H9 (cell line): ENCODE data around the gene GDPD4. TPM values are rescaled to one million over a fixed set of nuclear protein-coding genes. Genes with fewer than 3 reads are reported as not detected.

Source experiments
- DNase-seq: peaks from one replicate; pipeline ENCODE4 v3.0.0-alpha.2; 2017
- H2AFZ ChIP-seq: one replicate; pipeline ENCODE4 v1.6.1; 2013; ENCODE audit warnings: mild to moderate bottlenecking, low read length, control low read depth, moderate library complexity
- H2AK5ac ChIP-seq: 2 replicates; pipeline ENCODE4 v1.6.1; 2013; ENCODE audit warnings: low read length, control low read depth, mixed read lengths; ENCODE audit not compliant: insufficient read length
- H2BK120ac ChIP-seq: one replicate; pipeline ENCODE4 v1.6.1; 2013; ENCODE audit warnings: low read depth, mild to moderate bottlenecking, low read length, control low read depth, inconsistent platforms; ENCODE audit not compliant: poor library complexity, severe bottlenecking
- H2BK12ac ChIP-seq: 2 replicates; pipeline ENCODE4 v1.6.1; 2013; ENCODE audit warnings: low read length, control low read depth, mixed read lengths, low read depth; ENCODE audit not compliant: insufficient read length
- H2BK15ac ChIP-seq: 2 replicates; pipeline ENCODE4 v1.6.1; 2013; ENCODE audit warnings: low read depth, low read length, control low read depth
- H2BK20ac ChIP-seq: one replicate; pipeline ENCODE4 v1.6.1; 2013; ENCODE audit warnings: low read depth, mild to moderate bottlenecking, low read length, control low read depth, inconsistent platforms; ENCODE audit not compliant: poor library complexity, severe bottlenecking
- H2BK5ac ChIP-seq: 2 replicates; pipeline ENCODE4 v1.6.1; 2013; ENCODE audit warnings: low read length, control low read depth, mixed read lengths; ENCODE audit not compliant: insufficient read length
- H3K14ac ChIP-seq: 2 replicates; pipeline ENCODE4 v1.6.1; 2013; ENCODE audit warnings: low read length, control low read depth; ENCODE audit not compliant: insufficient read depth
- H3K18ac ChIP-seq: 2 replicates; pipeline ENCODE4 v1.6.1; 2013; ENCODE audit warnings: low read depth, mild to moderate bottlenecking, mixed read lengths, low read length, control low read depth; ENCODE audit not compliant: insufficient read length
- H3K23ac ChIP-seq: 2 replicates; pipeline ENCODE4 v1.6.1; 2013; ENCODE audit warnings: low read length, control low read depth, mixed read lengths, low read depth; ENCODE audit not compliant: insufficient read length
- H3K23me2 ChIP-seq: 2 replicates; pipeline ENCODE4 v1.6.1; 2013; ENCODE audit warnings: low read depth, mild to moderate bottlenecking, mixed read lengths, low read length, control low read depth; ENCODE audit not compliant: insufficient read length, poor library complexity, severe bottlenecking
- H3K27ac ChIP-seq: 2 replicates; pipeline ENCODE4 v1.5.1; 2013; ENCODE audit warnings: low read length, control low read depth, mixed read lengths, low read depth; ENCODE audit not compliant: insufficient read length
- H3K27me3 ChIP-seq: 2 replicates; pipeline ENCODE4 v1.6.1; 2013; ENCODE audit warnings: low read length, control low read depth, inconsistent platforms; ENCODE audit not compliant: insufficient read depth
- H3K4ac ChIP-seq: 2 replicates; pipeline ENCODE4 v1.6.1; 2013; ENCODE audit warnings: low read depth, mild to moderate bottlenecking, control low read depth, inconsistent platforms, low read length, moderate library complexity
- H3K4me1 ChIP-seq: 2 replicates; pipeline ENCODE4 v1.6.1; 2013; ENCODE audit warnings: low read length, control low read depth, inconsistent platforms; ENCODE audit not compliant: insufficient read depth
- H3K4me2 ChIP-seq: 2 replicates; pipeline ENCODE4 v1.6.1; 2013; ENCODE audit warnings: low read length, control low read depth, mixed read lengths; ENCODE audit not compliant: insufficient read length, insufficient read depth
- H3K56ac ChIP-seq: 2 replicates; pipeline ENCODE4 v1.6.1; 2013; ENCODE audit warnings: low read depth, mild to moderate bottlenecking, mixed read lengths, low read length, control low read depth; ENCODE audit not compliant: insufficient read length
- H3K79me1 ChIP-seq: 2 replicates; pipeline ENCODE4 v1.6.1; 2013; ENCODE audit warnings: low read depth, mild to moderate bottlenecking, moderate library complexity, low read length, control low read depth, inconsistent platforms; ENCODE audit not compliant: insufficient read depth, poor library complexity, severe bottlenecking
- H3K79me2 ChIP-seq: 2 replicates; pipeline ENCODE4 v1.6.1; 2013; ENCODE audit warnings: low read length, control low read depth, inconsistent platforms; ENCODE audit not compliant: insufficient read depth
- H3K9ac ChIP-seq: 2 replicates; pipeline ENCODE4 v1.6.1; 2013; ENCODE audit warnings: low read length, control low read depth, mixed read lengths; ENCODE audit not compliant: insufficient read length; ENCODE audit errors: extremely low read depth
- H3K9me3 ChIP-seq: one replicate; pipeline ENCODE4 v1.6.1; 2013; ENCODE audit warnings: low read depth, low read length, inconsistent platforms; ENCODE audit not compliant: control insufficient read depth
- H3T11ph ChIP-seq: one replicate; pipeline ENCODE4 v1.6.1; 2013; ENCODE audit warnings: mild to moderate bottlenecking, low read length, control low read depth, inconsistent platforms
- H4K20me1 ChIP-seq: one replicate; pipeline ENCODE4 v1.6.1; 2013; ENCODE audit not compliant: control insufficient read depth, insufficient read length, insufficient read depth
- H4K5ac ChIP-seq: 2 replicates; pipeline ENCODE4 v1.6.1; 2013; ENCODE audit warnings: low read depth, mild to moderate bottlenecking, mixed read lengths, low read length, control low read depth; ENCODE audit not compliant: insufficient read length
- H4K8ac ChIP-seq: replicated peaks from 2 replicates; pipeline ENCODE4 v1.6.1; 2013; ENCODE audit warnings: low read length, control low read depth, mixed read lengths, low read depth; ENCODE audit not compliant: insufficient read length
- H4K91ac ChIP-seq: 2 replicates; pipeline ENCODE4 v1.6.1; 2013; ENCODE audit warnings: low read depth, mild to moderate bottlenecking, moderate library complexity, mixed read lengths, low read length, control low read depth; ENCODE audit not compliant: insufficient read length
- H3K27ac Mint-ChIP-seq, 3 experiments: 2 replicates in 2 of 3; 3 replicates in 1 of 3; pipeline ENCODE4 v1.8.0; 2020 to 2021; ENCODE audit warnings: mixed read lengths in 3 of 3, mild to moderate bottlenecking in 1 of 3, moderate library complexity in 1 of 3
- H3K27me3 Mint-ChIP-seq: 2 replicates; pipeline ENCODE4 v1.8.0; 2021; ENCODE audit warnings: low read depth, mild to moderate bottlenecking, moderate library complexity, mixed read lengths
- H3K36me3 Mint-ChIP-seq, 3 experiments: 2 replicates in 2 of 3; 3 replicates in 1 of 3; pipeline ENCODE4 v1.8.0; 2020 to 2021; ENCODE audit warnings: low read depth in 3 of 3, mixed read lengths in 3 of 3; ENCODE audit not compliant: insufficient read depth in 1 of 3
- H3K4me1 Mint-ChIP-seq, 2 experiments: 2 replicates each; pipeline ENCODE4 v1.8.0; 2020; ENCODE audit warnings: mixed read lengths in 2 of 2
- H3K4me3 Mint-ChIP-seq, 2 experiments: 2 replicates in 1 of 2; 3 replicates in 1 of 2; pipeline ENCODE4 v1.8.0; 2020 to 2021; ENCODE audit warnings: mild to moderate bottlenecking in 2 of 2, mixed read lengths in 2 of 2, moderate library complexity in 1 of 2
- H3K9me3 Mint-ChIP-seq, 2 experiments: 2 replicates in 1 of 2; 3 replicates in 1 of 2; pipeline ENCODE4 v1.8.0; 2020; ENCODE audit warnings: mild to moderate bottlenecking in 2 of 2, mixed read lengths in 2 of 2, moderate library complexity in 1 of 2
- WGBS: extraction: QIAGEN DNeasy Blood & Tissue Kit; methylation state at CpG from one replicate; pipeline ENCODE4 v1.1.7; 2013; ENCODE audit warnings: missing lambda C conversion rate, low lambda C conversion rate, mixed read lengths; ENCODE audit not compliant: insufficient read length; ENCODE audit errors: extremely low coverage; 5-methylcytosine and 5-hydroxymethylcytosine counted together
- total RNA-seq: library from RNA; stranded (reverse); gene quantifications from 2 replicates; pipeline ENCODE4 v1.2.1, GENCODE V29; 2021
- TF ChIP-seq, protein P1 (sequence below): fragments of 200-600 bp; sonication (generic); conservative IDR thresholded peaks from 3 replicates; pipeline ENCODE4 v1.8.0; 2021; ENCODE audit warnings: antibody characterized with exemption, mild to moderate bottlenecking

GDPD4 gene
- total RNA-seq, 1 experiment from 2014 or later = not detected

DNA sequence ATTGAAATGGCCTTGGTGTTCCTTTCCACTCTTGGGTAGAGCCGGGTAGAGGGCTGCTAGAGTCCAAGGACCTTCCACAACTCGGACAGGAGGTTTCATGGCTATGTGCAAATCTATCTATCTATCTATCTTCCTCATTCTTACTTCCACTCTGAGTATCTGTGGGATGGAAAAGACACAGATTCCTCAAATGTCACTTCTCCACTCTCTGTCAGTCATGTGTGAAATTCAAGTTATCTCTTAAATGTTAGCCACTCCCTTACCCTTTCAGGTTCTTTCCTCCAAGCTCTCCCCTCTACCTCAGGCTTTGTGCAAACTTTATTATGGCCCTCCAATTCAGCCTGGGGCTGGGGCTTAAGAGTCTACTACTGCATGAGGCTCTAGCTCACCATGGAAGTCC, 84.3 kb downstream of the GDPD4 start:
- DNase-seq = no peak
- no peak overlapping the region for H3K18ac ChIP-seq
- H4K91ac ChIP-seq = no peak overlapping the region
- no peaks in the 10 kb centered on the region for H4K20me1 ChIP-seq
- H3K14ac ChIP-seq = no peak overlapping the region
- H4K8ac ChIP-seq = no peak overlapping the region
- H3K9me3 ChIP-seq = no peaks in the 10 kb centered on the region
- no peak overlapping the region for H3K9ac ChIP-seq
- no peaks in the 10 kb centered on the region for H3K4me1 ChIP-seq
- no peak overlapping the region for H3K23ac ChIP-seq
- no peak overlapping the region for H2BK12ac ChIP-seq
- no peak overlapping the region for H3K4me2 ChIP-seq
- no peaks in the 10 kb centered on the region for H3K79me1 ChIP-seq
- no peak overlapping the region for H3K4me3 Mint-ChIP-seq
- no peak overlapping the region for H3K27ac Mint-ChIP-seq
- H3K56ac ChIP-seq = no peak overlapping the region
- no peak overlapping the region for H3K27ac ChIP-seq
- no peak overlapping the region for H2AK5ac ChIP-seq
- H2AFZ ChIP-seq = no peak overlapping the region
- no peaks in the 10 kb centered on the region for H3K79me2 ChIP-seq
- no peaks in the 10 kb centered on the region for H3K27me3 ChIP-seq
- TF ChIP-seq, protein P1, sequence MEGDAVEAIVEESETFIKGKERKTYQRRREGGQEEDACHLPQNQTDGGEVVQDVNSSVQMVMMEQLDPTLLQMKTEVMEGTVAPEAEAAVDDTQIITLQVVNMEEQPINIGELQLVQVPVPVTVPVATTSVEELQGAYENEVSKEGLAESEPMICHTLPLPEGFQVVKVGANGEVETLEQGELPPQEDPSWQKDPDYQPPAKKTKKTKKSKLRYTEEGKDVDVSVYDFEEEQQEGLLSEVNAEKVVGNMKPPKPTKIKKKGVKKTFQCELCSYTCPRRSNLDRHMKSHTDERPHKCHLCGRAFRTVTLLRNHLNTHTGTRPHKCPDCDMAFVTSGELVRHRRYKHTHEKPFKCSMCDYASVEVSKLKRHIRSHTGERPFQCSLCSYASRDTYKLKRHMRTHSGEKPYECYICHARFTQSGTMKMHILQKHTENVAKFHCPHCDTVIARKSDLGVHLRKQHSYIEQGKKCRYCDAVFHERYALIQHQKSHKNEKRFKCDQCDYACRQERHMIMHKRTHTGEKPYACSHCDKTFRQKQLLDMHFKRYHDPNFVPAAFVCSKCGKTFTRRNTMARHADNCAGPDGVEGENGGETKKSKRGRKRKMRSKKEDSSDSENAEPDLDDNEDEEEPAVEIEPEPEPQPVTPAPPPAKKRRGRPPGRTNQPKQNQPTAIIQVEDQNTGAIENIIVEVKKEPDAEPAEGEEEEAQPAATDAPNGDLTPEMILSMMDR = no peak
- H3K9me3 Mint-ChIP-seq = no peaks in the 10 kb centered on the region
- no peak overlapping the region for H2BK120ac ChIP-seq
- H3T11ph ChIP-seq = no peak overlapping the region
- H4K5ac ChIP-seq = no peak overlapping the region
- no peak overlapping the region for H2BK20ac ChIP-seq
- H3K27me3 Mint-ChIP-seq = peaks cover 5% of the 10 kb centered on the region
- no peaks in the 10 kb centered on the region for H3K23me2 ChIP-seq
- H3K36me3 Mint-ChIP-seq = no peaks in the 10 kb centered on the region; a peak in 1 of 7 replicates
- H3K4me1 Mint-ChIP-seq = peaks cover 0 to 2% of the 10 kb centered on the region in 2 experiments; a peak in 2 of 4 replicates
- no peak overlapping the region for H2BK15ac ChIP-seq
- no peak overlapping the region for H2BK5ac ChIP-seq
- H3K4ac ChIP-seq = no peak overlapping the region
- no CpG with 5 or more reads among the region's 2 CpGs for WGBS
